NCI-H1417 (cell line): Measurements from ENCODE around the gene HOXD4.

ENCODE experiments used
- DNase-seq, 3 experiments: peaks; one replicate each; lab custom pipeline; 2025; lab: John Stamatoyannopoulos, UW

The HOXD4 gene

GRCh38 chr2:176156807-176157498 is 5.6 kb downstream of the HOXD4 start, which contains the start of gene HOXD3:
TSS of gene HOXD3 (plus strand) at chr2:176157307. CDS start at chr2:176169115, 11,808 bp downstream.
- DNase-seq, result no peak

GRCh38 chr2:176157499-176158185 is 6.3 kb downstream of the HOXD4 start:
- no peak for DNase-seq

- no peak for DNase-seq
These were observed 6.8 kb downstream of the HOXD4 start for GRCh38 chr2:176158186-176158591.

- no peak for DNase-seq
These were observed 7.7 kb downstream of the HOXD4 start for GRCh38 chr2:176158855-176159662.

- no peak for DNase-seq
These were observed 8.4 kb downstream of the HOXD4 start for GRCh38 chr2:176159663-176160250.

GRCh38 chr2:176160251-176160985 is 9.1 kb downstream of the HOXD4 start:
- no peak for DNase-seq

GRCh38 chr2:176160986-176161824 is 9.9 kb downstream of the HOXD4 start:
- no peak for DNase-seq

GRCh38 chr2:176161825-176162626 is 10.7 kb downstream of the HOXD4 start:
- DNase-seq, result no peak

GRCh38 chr2:176162911-176163671 is 11.7 kb downstream of the HOXD4 start:
- DNase-seq, result no peak

GRCh38 chr2:176163672-176164056 is 12.3 kb downstream of the HOXD4 start:
- no peak for DNase-seq

- DNase-seq, result peak in 2 of 3 experiments; percentile 4 to 18
These were observed 12.9 kb downstream of the HOXD4 start for GRCh38 chr2:176164201-176164600.

- no peak for DNase-seq
These were observed 13.4 kb downstream of the HOXD4 start for GRCh38 chr2:176164611-176165369.

GRCh38 chr2:176165370-176166050 is 14.2 kb downstream of the HOXD4 start:
- no peak for DNase-seq

GRCh38 chr2:176166272-176166671 is 14.9 kb downstream of the HOXD4 start:
- DNase-seq, result no peak

- no peak for DNase-seq
These were observed 16.0 kb downstream of the HOXD4 start for GRCh38 chr2:176167398-176167797.

- no peak for DNase-seq
These were observed 17.8 kb downstream of the HOXD4 start for GRCh38 chr2:176169181-176169580.

GRCh38 chr2:176169711-176170110 is 18.4 kb downstream of the HOXD4 start:
- DNase-seq, result no peak
